SK-N-SH (cell line): ENCODE data around the gene NECTIN2.

ENCODE experiments used
- POLR2AphosphoS5 ChIP-seq: IDR thresholded peaks from 2 replicates; pipeline ENCODE4 v1.6.1; 2012; ENCODE audit warnings: low read depth, low read length
- RXRA ChIP-seq: IDR thresholded peaks from 2 replicates; pipeline ENCODE4 v1.4.0; 2012; ENCODE audit warnings: low read depth, mild to moderate bottlenecking, borderline replicate concordance
- SMC3 ChIP-seq: IDR thresholded peaks from 2 replicates; pipeline ENCODE4 v1.6.1; 2012; ENCODE audit warnings: low read depth, low read length, improper control_type of control experiment
- TAF1 ChIP-seq: IDR thresholded peaks from 2 replicates; pipeline ENCODE4 v1.6.1; 2012; ENCODE audit warnings: low read depth, mild to moderate bottlenecking, low read length, moderate library complexity, borderline replicate concordance
- TF ChIP-seq, protein P1 (sequence below): fragments of 200-600 bp; sonication (generic); IDR thresholded peaks from 2 replicates; pipeline ENCODE4 v1.6.1; 2017; ENCODE audit warnings: antibody characterized with exemption, mild to moderate bottlenecking, moderate library complexity
- TF ChIP-seq, protein P2 (sequence below): IDR thresholded peaks from 2 replicates; pipeline ENCODE4 v1.4.0; 2012; ENCODE audit warnings: low read depth, borderline replicate concordance

DNA sequence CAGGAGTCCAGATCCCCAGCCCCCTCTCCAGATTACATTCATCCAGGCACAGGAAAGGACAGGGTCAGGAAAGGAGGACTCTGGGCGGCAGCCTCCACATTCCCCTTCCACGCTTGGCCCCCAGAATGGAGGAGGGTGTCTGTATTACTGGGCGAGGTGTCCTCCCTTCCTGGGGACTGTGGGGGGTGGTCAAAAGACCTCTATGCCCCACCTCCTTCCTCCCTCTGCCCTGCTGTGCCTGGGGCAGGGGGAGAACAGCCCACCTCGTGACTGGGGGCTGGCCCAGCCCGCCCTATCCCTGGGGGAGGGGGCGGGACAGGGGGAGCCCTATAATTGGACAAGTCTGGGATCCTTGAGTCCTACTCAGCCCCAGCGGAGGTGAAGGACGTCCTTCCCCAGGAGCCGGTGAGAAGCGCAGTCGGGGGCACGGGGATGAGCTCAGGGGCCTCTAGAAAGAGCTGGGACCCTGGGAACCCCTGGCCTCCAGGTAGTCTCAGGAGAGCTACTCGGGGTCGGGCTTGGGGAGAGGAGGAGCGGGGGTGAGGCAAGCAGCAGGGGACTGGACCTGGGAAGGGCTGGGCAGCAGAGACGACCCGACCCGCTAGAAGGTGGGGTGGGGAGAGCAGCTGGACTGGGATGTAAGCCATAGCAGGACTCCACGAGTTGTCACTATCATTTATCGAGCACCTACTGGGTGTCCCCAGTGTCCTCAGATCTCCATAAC, 59.5 kb downstream of the NECTIN2 start, which contains the start of gene APOE:
- no peak for TF ChIP-seq POLR2AphosphoS5
- TF ChIP-seq, protein P1, sequence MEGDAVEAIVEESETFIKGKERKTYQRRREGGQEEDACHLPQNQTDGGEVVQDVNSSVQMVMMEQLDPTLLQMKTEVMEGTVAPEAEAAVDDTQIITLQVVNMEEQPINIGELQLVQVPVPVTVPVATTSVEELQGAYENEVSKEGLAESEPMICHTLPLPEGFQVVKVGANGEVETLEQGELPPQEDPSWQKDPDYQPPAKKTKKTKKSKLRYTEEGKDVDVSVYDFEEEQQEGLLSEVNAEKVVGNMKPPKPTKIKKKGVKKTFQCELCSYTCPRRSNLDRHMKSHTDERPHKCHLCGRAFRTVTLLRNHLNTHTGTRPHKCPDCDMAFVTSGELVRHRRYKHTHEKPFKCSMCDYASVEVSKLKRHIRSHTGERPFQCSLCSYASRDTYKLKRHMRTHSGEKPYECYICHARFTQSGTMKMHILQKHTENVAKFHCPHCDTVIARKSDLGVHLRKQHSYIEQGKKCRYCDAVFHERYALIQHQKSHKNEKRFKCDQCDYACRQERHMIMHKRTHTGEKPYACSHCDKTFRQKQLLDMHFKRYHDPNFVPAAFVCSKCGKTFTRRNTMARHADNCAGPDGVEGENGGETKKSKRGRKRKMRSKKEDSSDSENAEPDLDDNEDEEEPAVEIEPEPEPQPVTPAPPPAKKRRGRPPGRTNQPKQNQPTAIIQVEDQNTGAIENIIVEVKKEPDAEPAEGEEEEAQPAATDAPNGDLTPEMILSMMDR: no peak
- TF ChIP-seq RXRA: no peak
- no peak for TF ChIP-seq TAF1
- TF ChIP-seq, protein P2, sequence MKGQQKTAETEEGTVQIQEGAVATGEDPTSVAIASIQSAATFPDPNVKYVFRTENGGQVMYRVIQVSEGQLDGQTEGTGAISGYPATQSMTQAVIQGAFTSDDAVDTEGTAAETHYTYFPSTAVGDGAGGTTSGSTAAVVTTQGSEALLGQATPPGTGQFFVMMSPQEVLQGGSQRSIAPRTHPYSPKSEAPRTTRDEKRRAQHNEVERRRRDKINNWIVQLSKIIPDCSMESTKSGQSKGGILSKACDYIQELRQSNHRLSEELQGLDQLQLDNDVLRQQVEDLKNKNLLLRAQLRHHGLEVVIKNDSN: no peak
- TF ChIP-seq SMC3: no peak
